22Rv1 (cell line): Measurements from ENCODE around the gene DVL2.

Experiments
- H3K27ac ChIP-seq: fragments of 450-650 bp; 2 replicates; pipeline ENCODE4 v1.5.1; 2017
- ZFX ChIP-seq: fragments of 450-650 bp; IDR thresholded peaks from 2 replicates; pipeline ENCODE4 v1.6.1; 2017; ENCODE audit warnings: antibody characterized with exemption, borderline replicate concordance
- TF ChIP-seq, protein P1 (sequence below): fragments of 450-650 bp; IDR thresholded peaks from 2 replicates; pipeline ENCODE4 v1.5.1; 2017; ENCODE audit warnings: mild to moderate bottlenecking

Gene DVL2

DNA sequence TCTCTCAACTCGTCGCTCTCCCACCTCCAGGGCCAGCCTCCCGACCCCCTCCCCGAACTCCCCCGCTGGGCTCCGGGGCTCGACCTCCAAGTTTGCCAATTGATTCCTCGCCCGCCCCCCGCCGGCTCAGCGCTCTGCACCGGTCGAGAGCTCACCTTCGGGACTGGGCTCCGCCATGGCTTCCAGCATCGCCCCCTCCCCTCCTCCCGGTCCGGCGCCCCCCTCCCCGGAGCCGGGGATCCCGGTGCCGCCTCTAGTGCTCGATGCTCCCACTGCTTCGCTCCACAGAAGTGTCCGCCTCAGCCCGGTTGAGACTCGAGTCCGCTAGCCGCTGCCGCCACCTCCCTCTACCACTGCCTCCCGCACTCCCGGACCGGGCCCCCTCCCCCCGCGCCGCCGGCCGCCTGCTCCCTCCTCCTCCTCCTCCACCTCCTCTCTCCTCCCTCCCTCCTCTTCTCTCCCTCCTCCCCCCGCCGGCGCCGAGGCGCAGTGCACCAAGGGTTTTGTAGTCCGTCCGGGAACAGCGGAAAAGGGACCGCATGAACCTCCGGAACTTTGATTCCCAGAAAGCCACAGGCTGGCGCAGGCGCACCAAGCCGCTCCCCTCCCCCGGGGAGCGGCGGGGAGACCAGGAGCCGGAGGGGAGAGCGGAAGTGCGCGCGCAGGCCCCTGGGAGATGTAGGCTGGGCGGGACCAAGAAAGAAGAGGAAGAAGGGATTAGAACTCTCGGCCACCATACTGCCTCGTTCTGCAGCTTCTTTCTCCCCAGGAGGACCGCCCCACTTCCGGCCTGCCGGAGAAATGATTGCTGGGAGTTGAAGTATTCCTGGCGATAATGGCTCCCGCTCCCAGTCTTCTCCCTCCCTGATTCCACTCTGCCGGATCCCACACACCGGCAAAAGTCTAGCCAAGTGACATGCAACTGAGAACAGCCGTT, 5.0 kb upstream of the DVL2 start, which contains the start of gene PHF23:
TSS of gene PHF23 (minus strand) at position 367 of the 937 bp plus-strand sequence. CDS start at position 189, 178 bp downstream.
- TF ChIP-seq, protein P1, sequence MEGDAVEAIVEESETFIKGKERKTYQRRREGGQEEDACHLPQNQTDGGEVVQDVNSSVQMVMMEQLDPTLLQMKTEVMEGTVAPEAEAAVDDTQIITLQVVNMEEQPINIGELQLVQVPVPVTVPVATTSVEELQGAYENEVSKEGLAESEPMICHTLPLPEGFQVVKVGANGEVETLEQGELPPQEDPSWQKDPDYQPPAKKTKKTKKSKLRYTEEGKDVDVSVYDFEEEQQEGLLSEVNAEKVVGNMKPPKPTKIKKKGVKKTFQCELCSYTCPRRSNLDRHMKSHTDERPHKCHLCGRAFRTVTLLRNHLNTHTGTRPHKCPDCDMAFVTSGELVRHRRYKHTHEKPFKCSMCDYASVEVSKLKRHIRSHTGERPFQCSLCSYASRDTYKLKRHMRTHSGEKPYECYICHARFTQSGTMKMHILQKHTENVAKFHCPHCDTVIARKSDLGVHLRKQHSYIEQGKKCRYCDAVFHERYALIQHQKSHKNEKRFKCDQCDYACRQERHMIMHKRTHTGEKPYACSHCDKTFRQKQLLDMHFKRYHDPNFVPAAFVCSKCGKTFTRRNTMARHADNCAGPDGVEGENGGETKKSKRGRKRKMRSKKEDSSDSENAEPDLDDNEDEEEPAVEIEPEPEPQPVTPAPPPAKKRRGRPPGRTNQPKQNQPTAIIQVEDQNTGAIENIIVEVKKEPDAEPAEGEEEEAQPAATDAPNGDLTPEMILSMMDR = no peak
- TF ChIP-seq ZFX = no peak
- peak within 1 kb of the TSS; percentile 98 for H3K27ac ChIP-seq

DNA sequence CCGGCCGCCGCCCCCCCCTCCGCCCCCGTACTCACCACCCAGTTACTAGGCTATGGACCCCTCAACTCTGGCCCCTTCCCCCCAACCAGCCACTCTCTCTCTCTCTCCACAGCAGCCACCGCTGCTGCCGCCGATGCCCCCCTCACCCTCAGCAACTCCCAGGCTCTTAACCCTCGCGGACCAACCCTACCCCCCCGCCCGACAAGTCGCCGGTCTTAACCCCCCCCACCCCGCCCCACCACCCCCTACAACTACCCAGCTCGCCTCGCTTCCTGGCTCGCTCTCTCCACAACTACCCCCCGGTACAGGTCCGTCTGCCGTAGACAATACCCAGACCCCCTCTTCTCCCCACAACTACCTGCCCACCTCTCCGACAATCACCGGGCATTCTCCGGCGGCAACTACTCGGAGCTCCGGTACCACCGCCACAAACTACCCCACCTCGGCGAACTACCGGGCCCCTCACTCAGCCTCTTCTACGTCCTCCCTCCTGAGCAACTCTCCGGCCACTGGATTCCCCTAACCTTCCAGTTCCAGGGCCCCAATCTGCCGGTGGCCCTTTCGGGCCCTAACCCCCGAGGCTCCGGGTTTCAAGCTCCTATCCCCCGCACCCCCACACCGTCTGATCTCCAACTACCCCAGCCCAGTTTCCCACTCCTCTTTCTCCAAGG, 4.2 kb upstream of the DVL2 start:
- H3K27ac ChIP-seq = peak overlapping the region; percentile 98
- TF ChIP-seq, protein P1 = no peak
- no peak for TF ChIP-seq ZFX

DNA sequence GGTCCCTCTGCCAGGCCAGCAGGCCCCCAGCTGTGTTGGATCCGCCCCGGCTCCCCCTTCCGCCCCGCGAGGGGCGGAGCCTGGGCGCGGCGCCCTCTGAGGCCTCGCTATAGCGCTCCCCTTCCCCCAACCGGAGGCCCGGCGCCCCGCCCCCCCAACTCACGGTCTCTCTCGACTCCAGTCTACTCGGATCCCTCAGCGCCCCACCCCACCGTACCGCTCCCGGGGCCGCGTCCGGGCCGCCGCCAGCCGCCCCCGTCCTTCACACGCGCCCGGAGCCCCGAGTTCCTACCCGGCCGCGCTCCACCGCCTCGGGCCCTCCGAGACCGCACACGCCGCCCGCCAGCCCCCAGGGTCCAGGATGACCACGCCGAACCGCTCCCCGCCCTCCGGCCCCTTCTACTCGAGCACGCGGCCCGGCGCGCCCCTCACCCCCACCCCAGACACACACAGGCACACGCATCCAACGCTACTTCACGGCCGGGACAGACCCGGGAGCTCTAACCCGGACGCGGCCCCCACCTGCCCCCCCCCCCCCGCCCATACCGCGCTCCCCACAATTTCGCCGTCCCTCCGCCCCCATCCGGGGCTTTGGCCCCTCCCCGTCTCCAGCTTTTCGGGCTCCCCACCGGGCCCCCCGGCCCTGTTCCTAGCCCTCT, 3.6 kb upstream of the DVL2 start:
- TF ChIP-seq, protein P1 = no peak
- TF ChIP-seq ZFX = no peak
- H3K27ac ChIP-seq = peak overlapping the region; percentile 98

DNA sequence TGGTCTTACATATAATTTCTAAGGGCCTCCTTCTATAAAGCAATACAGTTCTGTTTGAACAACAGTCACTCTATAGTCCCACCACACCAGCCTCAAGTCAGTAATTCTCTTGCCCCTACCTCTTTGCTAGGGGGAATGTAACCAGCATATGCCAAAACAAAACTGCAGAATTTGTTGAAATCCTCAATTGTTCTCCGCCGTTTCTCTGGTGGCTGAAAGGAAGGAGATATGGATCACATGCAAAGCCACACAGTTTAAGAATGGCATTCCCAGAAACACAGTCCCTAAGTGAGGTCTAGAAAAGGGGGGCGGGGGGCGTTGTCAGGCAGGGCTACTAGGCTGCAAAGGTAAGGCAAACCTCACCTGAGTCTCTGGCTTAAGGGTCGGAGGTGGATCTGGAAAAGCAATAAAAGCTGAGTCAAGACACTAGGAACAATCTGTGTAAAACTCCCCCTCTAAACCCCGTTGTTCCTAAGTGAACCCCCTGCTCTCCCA, 3.0 kb upstream of the DVL2 start:
- peak overlapping the region; percentile 98 for H3K27ac ChIP-seq
- TF ChIP-seq, protein P1 = no peak
- TF ChIP-seq ZFX = no peak

DNA sequence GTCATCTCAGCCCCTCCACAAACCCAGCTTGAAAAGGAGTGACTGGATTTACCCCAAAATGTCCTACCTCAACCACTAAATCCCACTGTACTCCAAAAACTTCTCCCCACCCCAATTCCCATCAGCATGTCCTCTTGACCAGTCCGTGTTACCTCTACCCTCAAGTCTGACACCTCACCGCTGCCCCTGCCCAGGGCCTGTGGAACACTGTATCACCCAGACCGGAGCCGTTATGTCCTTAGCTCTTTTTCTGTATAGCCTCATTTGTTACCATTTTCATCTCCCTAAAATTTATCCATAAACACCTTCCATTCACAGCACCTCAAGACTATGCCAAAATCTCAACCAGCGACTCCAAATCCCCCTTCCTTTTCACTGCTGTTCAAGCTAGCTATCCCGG, 2.5 kb upstream of the DVL2 start:
- H3K27ac ChIP-seq = peak overlapping the region; percentile 98

DNA sequence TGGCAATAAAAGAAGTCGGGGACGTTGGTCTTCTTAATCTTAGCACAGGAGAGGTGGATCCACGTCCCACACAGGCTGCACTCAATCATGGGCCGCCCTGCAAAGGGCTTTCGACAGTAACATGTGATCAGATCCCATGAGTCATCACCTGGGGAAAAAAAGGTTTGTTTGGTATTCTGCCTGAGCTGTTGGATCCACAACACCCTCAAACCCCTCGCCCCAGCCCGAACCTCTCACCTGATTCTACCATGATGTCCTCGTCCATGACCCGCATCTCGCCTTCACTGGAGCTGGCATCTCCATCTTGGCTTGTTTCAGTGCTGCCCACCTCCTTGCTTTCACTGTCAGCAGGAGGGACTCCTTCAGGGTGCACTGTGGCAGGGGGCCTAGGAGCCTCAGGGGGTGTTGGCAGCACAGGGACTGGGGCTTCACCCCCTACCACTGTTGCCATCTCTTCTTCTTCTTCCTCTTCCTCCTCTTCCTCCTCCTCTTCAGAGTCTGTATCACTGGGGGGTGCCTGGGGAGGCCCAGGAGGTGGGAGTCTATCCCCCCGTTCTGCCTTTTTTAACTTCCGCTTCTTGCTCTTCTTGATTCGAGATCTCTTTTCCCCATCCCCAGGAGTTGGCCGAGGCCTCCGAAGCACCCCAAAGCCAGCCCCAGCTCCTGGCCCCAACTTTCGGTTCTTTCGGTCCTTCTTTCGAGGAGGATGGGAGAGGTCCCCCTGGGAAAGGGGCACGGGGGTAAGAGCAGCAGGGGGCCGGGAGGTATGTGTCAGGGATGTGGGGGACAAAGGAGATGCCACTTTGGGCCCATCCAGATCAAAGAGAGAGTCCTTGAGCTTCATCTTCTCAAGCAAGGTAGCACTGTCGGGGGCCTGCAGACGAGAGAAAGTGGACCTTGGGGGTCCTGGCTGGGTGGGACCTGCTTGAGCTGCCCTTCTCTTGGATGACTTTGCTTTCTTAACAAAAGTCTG, 1.7 kb upstream of the DVL2 start:
- H3K27ac ChIP-seq = peak overlapping the region; percentile 98
- no peak for TF ChIP-seq ZFX
- TF ChIP-seq, protein P1 = no peak

More for the DNA sequence above, 2.5 kb upstream of the DVL2 start:
- no peak for TF ChIP-seq ZFX
- TF ChIP-seq, protein P1 = no peak
